DND-41 (cell line): ENCODE data around the gene GSG1L.

Experiments used
- ATAC-seq: fragments of 200-7000 bp; cut with Tn5 transposase; 3 replicates; pipeline ENCODE4 v1.9.1; 2021; ENCODE audit warnings: low read depth; ENCODE audit not compliant: insufficient read depth
- DNase-seq: peaks from one replicate; pipeline ENCODE4 v3.0.0-alpha.2; 2020
- H2AFZ ChIP-seq: 2 replicates; pipeline ENCODE4 v1.6.0; 2012; ENCODE audit warnings: low read depth, low read length
- H3K27ac ChIP-seq: 2 replicates; pipeline ENCODE4 v1.5.1; 2012; ENCODE audit warnings: low read length, inconsistent platforms
- H3K27me3 ChIP-seq: fragments of 200-600 bp; sonication (generic); 2 replicates; pipeline ENCODE4 v1.6.0; 2012; ENCODE audit warnings: low read length, mild to moderate bottlenecking, inconsistent platforms; ENCODE audit not compliant: insufficient read depth, poor library complexity
- H3K36me3 ChIP-seq: 2 replicates; pipeline ENCODE4 v1.5.1; 2012; ENCODE audit warnings: low read length, inconsistent platforms; ENCODE audit not compliant: insufficient read depth
- H3K4me1 ChIP-seq: 2 replicates; pipeline ENCODE4 v1.5.1; 2012; ENCODE audit warnings: mild to moderate bottlenecking, low read length; ENCODE audit not compliant: insufficient read depth
- H3K4me2 ChIP-seq: 2 replicates; pipeline ENCODE4 v1.6.0; 2012; ENCODE audit warnings: mild to moderate bottlenecking, moderate library complexity, low read length, inconsistent platforms; ENCODE audit not compliant: insufficient read depth
- H3K4me3 ChIP-seq, 2 experiments: fragments of 200-600 bp in 1 of 2; shearing (Covaris generic) in 1 of 2; 2 replicates each; pipeline ENCODE4 v1.5.1; 2012 to 2016; ENCODE audit warnings: inconsistent platforms in 2 of 2, low read length in 2 of 2, mild to moderate bottlenecking in 2 of 2, low read depth in 1 of 2, moderate library complexity in 1 of 2
- H3K79me2 ChIP-seq: 2 replicates; pipeline ENCODE4 v1.6.0; 2012; ENCODE audit warnings: low read length, inconsistent platforms; ENCODE audit not compliant: insufficient read depth
- H3K9ac ChIP-seq: 2 replicates; pipeline ENCODE4 v1.6.0; 2012; ENCODE audit warnings: low read depth, mild to moderate bottlenecking, inconsistent platforms, low read length, moderate library complexity
- H3K9me3 ChIP-seq: 2 replicates; pipeline ENCODE4 v1.5.1; 2012; ENCODE audit warnings: low read length, moderate library complexity, mild to moderate bottlenecking, inconsistent platforms; ENCODE audit not compliant: insufficient read depth, severe bottlenecking
- H4K20me1 ChIP-seq: 2 replicates; pipeline ENCODE4 v1.6.0; 2012; ENCODE audit warnings: low read length; ENCODE audit not compliant: insufficient read depth
- CTCF ChIP-seq: IDR thresholded peaks from 2 replicates; pipeline ENCODE4 v1.5.1; 2012; ENCODE audit warnings: borderline replicate concordance, low read length, moderate library complexity, mild to moderate bottlenecking; ENCODE audit not compliant: poor library complexity, severe bottlenecking; ENCODE audit errors: extremely low read depth
- EZH2 ChIP-seq: IDR thresholded peaks from 3 replicates; pipeline ENCODE4 v1.6.1; 2012; ENCODE audit warnings: borderline replicate concordance, low read depth, mild to moderate bottlenecking, moderate library complexity, low read length, inconsistent platforms; ENCODE audit not compliant: severe bottlenecking

Gene GSG1L

GRCh38 chr16:27826081-27826892 is 237.2 kb downstream of the GSG1L start:
- H3K27ac ChIP-seq = no peak overlapping the region
- H4K20me1 ChIP-seq = no peaks in the 10 kb centered on the region
- no peak overlapping the region for H2AFZ ChIP-seq
- no peak overlapping the region for H3K4me2 ChIP-seq
- no peak for TF ChIP-seq CTCF
- no peak for TF ChIP-seq EZH2
- no peaks in the 10 kb centered on the region for H3K79me2 ChIP-seq
- H3K9ac ChIP-seq = no peak overlapping the region
- no peaks in the 10 kb centered on the region for H3K36me3 ChIP-seq
- ATAC-seq (no peak), DNase-seq (no peak)
- no peak overlapping the region for H3K4me3 ChIP-seq
- peaks cover 4% of the 10 kb centered on the region for H3K9me3 ChIP-seq
- H3K4me1 ChIP-seq = no peaks in the 10 kb centered on the region
- no peaks in the 10 kb centered on the region for H3K27me3 ChIP-seq

GRCh38 chr16:27824786-27825185 is 238.7 kb downstream of the GSG1L start:
- Histone ChIP-seq H3K4me3 (no peak overlapping the region), H3K27me3 (no peaks in the 10 kb centered on the region), H3K36me3 (no peaks in the 10 kb centered on the region), H3K4me1 (no peaks in the 10 kb centered on the region), H3K4me2 (no peak overlapping the region), H2AFZ (no peak overlapping the region), H3K9me3 (peaks cover under 1% of the 10 kb centered on the region), H4K20me1 (no peaks in the 10 kb centered on the region), H3K27ac (no peak overlapping the region), H3K9ac (no peak overlapping the region), H3K79me2 (no peaks in the 10 kb centered on the region)
- DNase-seq (no peak), ATAC-seq (no peak)
- TF ChIP-seq CTCF (no peak), EZH2 (no peak)

- no peaks in the 10 kb centered on the region for H3K79me2 ChIP-seq
- H4K20me1 ChIP-seq = no peaks in the 10 kb centered on the region
- no peaks in the 10 kb centered on the region for H3K4me1 ChIP-seq
- no peak overlapping the region for H3K4me2 ChIP-seq
- H3K9ac ChIP-seq = no peak overlapping the region
- no peak overlapping the region for H3K27ac ChIP-seq
- H2AFZ ChIP-seq = no peak overlapping the region
- no peak for DNase-seq
- H3K36me3 ChIP-seq = no peaks in the 10 kb centered on the region
- H3K27me3 ChIP-seq = no peaks in the 10 kb centered on the region
- no peak for TF ChIP-seq CTCF
- no peak for TF ChIP-seq EZH2
- ATAC-seq = no peak
- H3K4me3 ChIP-seq = no peak overlapping the region
- no peaks in the 10 kb centered on the region for H3K9me3 ChIP-seq
Observed at GRCh38 chr16:27824006-27824405, 239.5 kb downstream of the GSG1L start.
